GM19099 (cell line): ENCODE measurements around the gene PARD3B.

ENCODE experiments used
- POLR2A ChIP-seq: IDR thresholded peaks from 3 replicates; pipeline ENCODE4 v1.6.1; 2011; ENCODE audit warnings: low read depth; ENCODE audit not compliant: insufficient read length; ENCODE audit errors: extremely low read depth

The PARD3B gene

DNA sequence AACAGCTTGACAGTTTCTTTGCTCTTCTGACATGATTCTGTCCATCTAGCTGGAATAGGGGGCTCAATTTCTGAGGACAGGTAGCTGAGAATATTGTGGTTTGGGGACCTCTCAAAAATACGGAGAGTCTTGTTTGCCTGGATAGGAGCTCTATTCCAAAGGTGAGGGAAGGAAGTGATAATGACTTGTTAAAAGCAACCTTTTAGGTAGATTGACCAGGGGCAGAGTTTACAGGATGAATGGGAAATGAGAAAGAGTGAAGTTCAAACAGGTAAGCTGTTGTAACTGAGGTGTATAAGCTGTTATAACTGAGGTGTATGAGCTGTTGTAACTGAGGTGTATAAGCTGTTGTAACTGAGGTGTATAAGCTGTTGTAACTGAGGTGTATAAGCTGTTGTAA lies 25.1 kb downstream of the PARD3B start:
- TF ChIP-seq POLR2A, result no peak

DNA sequence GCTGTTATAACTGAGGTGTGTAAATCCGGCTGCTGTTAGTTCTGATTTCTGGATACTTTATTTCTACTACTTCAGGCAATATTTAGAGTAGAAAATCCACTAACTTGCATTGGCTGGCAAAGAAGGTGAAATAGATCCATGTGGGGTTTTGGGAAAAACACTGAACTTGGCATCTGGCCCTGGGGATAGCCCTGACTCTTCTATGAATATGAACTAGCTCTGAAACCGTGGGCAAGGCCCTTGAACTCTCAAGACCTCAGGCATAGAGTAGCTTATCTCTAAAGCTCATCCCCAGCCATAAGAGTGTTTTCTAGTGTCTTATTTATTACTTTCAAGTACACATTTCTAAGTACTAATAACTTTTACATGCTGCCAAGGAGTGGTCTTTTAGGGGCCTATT lies 25.8 kb downstream of the PARD3B start:
- no peak for TF ChIP-seq POLR2A

DNA sequence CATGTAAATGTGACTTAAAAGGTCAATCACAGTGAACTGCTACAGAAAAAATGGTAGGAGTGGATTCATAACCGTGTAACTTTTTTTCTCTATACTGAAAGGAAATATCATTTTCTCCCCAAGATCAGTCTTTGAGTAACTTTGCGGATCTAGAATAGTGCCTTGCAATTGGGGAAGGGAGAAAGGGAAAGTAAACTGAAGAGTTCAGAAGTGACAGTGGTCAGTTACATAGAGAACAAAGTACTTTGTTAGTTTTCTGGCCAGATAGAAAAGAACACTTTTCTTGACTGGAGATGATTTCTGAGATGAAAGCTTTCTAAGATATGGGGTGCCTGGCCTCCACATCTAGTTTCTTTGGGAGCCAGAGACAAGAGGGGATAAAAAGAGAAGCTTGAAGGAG lies 26.6 kb downstream of the PARD3B start:
- no peak for TF ChIP-seq POLR2A

DNA sequence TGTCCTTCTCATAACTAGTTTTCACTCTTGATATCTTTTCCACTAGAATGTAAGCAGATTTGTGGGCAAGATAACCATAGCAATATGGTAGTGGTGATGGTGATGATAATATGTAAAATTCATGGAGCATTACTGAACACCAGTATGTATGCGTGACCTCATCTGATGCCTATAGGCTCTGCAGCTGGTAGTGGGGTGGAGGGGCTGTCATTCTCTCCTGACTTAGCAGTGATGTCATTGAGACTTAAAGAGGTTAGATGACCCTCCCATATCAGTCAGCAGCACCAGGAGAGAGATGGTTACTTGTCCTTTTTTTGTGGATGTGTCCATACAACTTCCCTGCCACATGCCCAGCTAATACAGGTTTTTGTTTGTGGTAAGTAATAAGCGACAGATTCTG lies 27.9 kb downstream of the PARD3B start:
- no peak for TF ChIP-seq POLR2A

DNA sequence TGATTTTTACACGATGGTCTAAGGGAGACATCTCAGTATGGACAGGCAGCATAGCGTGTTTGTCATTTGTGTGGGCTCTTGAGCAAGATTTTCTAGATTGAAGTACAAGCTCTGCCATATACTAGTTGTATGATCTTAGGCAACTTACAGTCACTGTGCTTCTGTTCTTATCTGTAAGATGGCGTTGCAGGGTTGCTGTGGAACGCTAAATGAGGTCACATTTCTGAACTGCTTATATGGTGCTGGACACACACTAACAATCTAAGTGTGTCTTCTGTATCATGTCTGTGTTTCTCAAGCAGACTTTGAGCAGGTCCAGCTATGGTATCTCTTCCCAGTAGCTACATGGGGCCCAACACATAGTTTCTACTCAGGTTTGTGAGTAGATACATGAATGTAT lies 29.2 kb downstream of the PARD3B start:
- TF ChIP-seq POLR2A, result no peak

DNA sequence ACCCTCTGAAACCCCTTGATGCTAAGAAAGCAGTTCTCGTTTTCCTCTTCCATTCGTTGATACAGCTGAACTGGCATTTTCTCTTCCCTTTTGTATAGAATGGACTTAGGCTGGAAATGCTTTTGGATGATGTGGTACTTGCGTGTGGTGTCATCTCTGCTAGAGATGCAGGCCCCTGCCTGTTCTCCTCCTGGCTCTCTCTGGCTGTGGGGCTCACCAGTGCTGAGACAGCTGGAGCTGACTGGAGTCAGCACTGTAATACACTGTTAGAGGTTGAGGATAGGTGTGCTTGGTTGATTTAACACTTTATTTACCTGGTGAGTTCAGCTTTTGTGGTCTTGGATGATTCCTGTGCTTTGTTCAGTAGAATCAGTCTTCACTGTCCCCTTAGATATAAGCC lies 30.2 kb downstream of the PARD3B start:
- TF ChIP-seq POLR2A, result no peak

DNA sequence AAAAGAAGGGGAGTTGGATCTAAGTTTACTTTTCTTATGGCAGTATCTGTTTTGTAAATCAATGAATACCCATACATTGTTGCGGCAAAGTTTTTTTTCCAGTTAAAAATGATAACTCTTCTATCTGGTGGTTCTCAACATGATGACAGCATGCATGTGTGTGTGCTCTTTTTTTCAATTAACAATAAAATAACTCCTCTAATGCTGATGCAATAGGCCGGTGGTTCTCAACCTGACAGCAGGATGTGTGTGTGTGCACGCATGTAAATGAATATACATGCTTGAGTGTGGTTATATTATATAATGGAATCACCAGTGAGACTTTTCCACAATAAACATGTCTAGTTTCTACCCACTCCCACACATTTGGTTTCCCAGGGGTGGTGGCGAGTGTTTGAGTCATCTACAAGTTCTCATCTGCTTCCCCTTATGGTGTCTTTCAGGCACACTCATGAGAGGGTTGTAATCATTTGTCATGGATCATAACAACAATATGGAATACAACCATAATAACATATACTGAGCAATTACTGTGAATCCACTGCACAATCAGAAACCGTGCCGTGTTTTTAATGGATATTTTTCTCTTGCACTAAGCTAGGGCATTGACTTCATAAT lies 31.2 kb downstream of the PARD3B start:
- TF ChIP-seq POLR2A, result no peak

DNA sequence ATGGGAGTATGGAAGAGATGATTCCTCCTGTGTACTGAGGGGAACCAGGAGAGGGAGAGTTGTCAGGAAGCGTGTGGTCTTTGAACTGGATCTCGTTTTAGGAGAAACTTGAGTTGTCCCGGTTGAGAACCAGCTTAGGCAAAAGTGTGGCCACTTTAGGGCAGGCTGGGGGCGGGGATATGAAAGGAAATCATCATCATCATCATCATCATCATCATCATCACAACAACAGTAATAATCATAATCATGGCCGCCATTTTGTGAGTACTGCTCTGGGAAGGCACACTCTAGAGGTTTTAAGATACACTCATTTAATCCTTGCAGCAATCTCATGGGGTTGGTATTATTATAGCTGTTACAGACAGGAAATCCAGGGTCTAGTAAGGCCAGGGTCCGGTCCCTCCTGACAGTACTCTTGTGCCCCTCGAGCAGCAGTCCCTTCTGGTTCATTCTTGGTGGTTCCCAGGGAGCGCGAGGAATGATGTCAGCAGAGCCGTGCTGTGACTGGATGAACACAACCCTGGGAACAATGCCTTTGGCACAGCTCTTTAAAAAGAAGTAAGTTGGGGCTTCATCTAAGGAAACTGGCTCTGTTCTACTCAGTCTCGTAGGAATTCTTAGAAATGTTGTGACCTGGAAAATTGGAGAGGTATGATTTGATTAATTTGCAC lies 33.8 kb downstream of the PARD3B start:
- TF ChIP-seq POLR2A, result no peak

DNA sequence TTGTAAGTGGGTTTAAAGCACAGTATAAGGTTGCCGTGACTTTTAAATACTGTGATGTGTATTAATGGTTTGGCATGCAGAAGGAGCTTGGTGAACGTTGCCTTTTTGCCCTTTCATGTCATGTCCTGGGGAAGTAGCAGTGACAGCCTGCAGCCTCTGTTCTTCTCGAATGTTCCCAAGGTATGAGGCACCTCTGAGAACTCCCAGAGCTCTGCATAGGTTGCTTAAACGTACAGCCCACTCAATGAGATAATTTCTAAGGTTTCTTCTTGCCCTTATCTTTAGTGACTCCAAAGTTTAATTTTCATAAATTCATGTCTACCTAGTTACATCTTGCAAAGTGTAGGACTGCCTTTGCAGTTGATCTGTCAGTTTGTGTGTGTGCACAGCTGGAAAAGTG lies 36.7 kb downstream of the PARD3B start:
- no peak for TF ChIP-seq POLR2A

DNA sequence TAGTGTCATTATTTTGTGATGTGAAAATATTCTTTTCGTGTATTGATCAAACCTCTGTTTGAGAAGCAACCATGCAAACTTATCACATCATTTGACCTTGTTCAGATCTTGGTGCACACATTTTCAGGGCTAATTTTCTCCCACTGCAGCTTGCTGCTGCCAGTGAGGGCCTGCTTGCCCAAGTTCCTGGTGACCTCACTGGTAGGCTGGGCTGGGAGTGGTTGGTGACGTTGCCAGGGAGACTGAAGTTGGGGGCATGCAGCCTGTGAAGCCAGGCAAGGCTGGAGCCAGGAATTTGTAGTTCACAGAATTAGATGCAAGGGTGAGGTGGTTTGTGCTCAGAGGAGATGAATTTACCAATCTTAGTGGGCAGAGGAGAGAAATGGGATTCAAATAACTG lies 38.5 kb downstream of the PARD3B start:
- TF ChIP-seq POLR2A, result no peak

DNA sequence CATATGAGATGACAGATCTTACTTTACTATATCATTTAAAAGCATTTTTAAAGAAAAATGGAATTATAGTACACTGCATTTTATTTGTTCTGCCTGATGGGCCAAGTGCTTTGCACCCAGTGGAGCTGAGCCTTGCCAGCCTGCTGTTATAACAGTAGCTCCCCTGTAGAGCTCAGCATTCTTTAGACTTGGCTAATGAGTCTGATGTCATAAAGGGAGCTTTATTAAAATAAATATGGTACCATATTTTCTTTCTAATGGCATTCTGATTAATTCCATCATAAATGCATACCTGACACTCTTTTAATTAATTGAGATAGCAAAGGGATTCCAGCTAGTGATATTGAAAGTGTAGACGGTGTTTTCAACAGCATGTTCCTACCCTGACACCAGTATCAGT lies 40.7 kb downstream of the PARD3B start:
- TF ChIP-seq POLR2A, result no peak

DNA sequence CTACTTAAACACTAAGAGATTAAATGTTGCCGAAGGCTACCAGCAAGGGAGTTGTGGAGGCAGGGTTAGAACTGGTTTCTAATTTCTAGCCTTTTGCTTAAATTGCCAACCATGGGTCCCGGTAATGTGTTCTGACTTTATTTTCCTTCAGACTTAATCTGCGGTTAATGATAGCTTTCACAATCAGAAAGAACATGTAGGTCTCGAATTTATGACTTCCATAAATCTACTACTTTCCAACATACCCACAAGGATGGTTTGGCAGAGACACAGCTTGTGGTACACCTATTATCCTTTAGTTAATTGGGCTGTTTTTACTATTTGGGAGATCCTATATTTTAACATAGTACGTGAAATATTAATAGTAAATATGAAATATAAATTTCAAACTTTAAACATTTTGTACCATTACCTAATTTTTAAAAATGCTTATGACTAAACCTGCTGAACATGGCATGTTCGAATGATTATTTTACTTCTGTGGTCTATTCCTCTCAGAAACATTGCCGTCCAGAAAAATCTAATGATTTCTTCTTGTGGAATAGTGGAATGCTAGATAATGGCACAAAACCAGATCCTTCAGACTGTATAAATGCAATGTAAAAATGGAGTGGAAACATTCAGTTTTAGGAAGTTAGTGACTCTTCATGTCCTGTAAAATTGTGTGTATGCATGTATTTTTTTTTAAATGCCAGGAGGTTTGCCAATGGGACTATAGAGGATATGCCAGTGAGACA lies 41.3 kb downstream of the PARD3B start:
- TF ChIP-seq POLR2A, result no peak

DNA sequence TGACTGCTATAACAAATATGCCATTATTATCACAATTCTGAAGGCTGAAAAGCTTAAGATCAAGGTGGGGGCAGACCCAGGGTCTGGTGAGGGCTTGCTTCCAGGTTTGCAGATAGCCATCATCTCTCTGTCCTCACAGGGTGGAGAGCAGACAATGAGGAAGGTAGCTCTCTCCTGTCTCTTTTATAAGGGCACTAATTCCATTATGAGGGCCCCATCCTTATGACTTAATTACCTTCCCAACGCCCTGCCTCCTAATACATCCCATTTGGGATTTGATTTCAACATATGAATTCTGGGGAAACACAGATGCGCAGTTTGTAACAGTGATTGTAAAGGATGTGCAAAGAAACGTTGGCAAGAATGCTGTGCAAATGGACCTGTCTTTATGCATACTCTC lies 44.8 kb downstream of the PARD3B start:
- TF ChIP-seq POLR2A, result no peak

DNA sequence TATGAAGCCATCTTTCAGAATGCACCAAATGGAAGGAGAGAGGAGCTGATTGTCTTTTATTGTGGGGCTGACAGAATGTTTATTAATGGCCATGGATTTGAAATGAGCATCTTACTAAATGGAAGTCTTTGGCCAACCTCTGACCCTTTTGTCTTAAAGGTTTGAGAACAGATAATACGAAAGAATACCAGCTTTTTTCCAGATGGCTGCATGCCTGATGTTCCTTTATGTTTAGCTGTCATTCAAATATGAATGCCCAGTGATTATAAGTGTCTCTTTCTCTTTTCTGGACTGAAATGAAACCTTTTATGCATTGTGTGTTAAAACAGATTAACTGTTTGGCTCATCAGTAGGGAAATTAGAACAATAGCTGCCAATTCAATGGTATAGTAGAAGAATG lies 46.0 kb downstream of the PARD3B start:
- no peak for TF ChIP-seq POLR2A

DNA sequence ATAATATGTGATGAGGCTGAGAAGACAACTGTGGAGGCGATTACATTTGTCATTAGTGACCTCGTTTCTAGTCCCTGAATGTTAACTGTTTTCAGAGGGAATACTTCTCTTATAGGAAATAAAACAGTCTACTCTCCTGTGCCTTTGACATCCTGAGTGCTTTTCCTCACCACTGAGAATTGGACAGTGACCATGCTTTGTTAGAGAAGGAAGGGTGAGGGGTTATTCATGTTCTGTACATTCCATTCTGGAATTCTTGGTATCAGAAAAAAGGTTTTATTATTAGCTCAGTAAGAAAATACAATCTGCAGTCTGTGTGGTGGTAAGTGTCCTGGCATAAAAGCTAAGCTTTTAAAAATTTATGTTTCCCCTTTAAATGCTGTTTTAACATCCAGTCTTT lies 58.8 kb downstream of the PARD3B start:
- no peak for TF ChIP-seq POLR2A
